Nephron (organoid): ENCODE data around the gene MYZAP.
A peak's percentile ranks its signal among the peaks of the same experiment; 100 is the strongest.

ENCODE experiments used
- H3K27ac Mint-ChIP-seq, 3 experiments: 2 replicates each; pipeline ENCODE4 v1.8.0; 2020; ENCODE audit warnings: mixed read lengths in 3 of 3, mild to moderate bottlenecking in 2 of 3, moderate library complexity in 1 of 3
- H3K27me3 Mint-ChIP-seq: 2 replicates; pipeline ENCODE4 v1.8.0; 2021; ENCODE audit warnings: low read depth, mild to moderate bottlenecking, moderate library complexity, mixed read lengths
- H3K36me3 Mint-ChIP-seq: 2 replicates; pipeline ENCODE4 v1.8.0; 2020; ENCODE audit warnings: low read depth, mixed read lengths
- H3K4me1 Mint-ChIP-seq: 2 replicates; pipeline ENCODE4 v1.8.0; 2020; ENCODE audit warnings: mixed read lengths
- H3K4me3 Mint-ChIP-seq, 3 experiments: 2 replicates each; pipeline ENCODE4 v1.8.0; 2020; ENCODE audit warnings: mild to moderate bottlenecking in 3 of 3, mixed read lengths in 3 of 3, moderate library complexity in 2 of 3
- H3K9me3 Mint-ChIP-seq: 2 replicates; pipeline ENCODE4 v1.8.0; 2020; ENCODE audit warnings: mixed read lengths
- TF ChIP-seq, protein P1 (sequence below), 3 experiments: fragments of 200-600 bp; sonication (generic); IDR thresholded peaks; one replicate each; pipeline ENCODE4 v1.5.0; 2021; ENCODE audit warnings: antibody characterized with exemption in 3 of 3; ENCODE audit not compliant: unreplicated experiment in 3 of 3

MYZAP gene

GRCh38 chr15:57557810-57558209, 33.9 kb upstream of the MYZAP start:
- no peak overlapping the region for H3K4me3 Mint-ChIP-seq
- TF ChIP-seq, protein P1, sequence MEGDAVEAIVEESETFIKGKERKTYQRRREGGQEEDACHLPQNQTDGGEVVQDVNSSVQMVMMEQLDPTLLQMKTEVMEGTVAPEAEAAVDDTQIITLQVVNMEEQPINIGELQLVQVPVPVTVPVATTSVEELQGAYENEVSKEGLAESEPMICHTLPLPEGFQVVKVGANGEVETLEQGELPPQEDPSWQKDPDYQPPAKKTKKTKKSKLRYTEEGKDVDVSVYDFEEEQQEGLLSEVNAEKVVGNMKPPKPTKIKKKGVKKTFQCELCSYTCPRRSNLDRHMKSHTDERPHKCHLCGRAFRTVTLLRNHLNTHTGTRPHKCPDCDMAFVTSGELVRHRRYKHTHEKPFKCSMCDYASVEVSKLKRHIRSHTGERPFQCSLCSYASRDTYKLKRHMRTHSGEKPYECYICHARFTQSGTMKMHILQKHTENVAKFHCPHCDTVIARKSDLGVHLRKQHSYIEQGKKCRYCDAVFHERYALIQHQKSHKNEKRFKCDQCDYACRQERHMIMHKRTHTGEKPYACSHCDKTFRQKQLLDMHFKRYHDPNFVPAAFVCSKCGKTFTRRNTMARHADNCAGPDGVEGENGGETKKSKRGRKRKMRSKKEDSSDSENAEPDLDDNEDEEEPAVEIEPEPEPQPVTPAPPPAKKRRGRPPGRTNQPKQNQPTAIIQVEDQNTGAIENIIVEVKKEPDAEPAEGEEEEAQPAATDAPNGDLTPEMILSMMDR (IDR thresholded peaks at IDR 0.05; ENCODE audit: unreplicated experiment in 3 of 3) = no peak
- H3K9me3 Mint-ChIP-seq = no peaks in the 10 kb centered on the region

GRCh38 chr15:57559875-57560274, 31.8 kb upstream of the MYZAP start:
- no peak overlapping the region for H3K4me3 Mint-ChIP-seq
- H3K4me1 Mint-ChIP-seq = peaks cover 28% of the 10 kb centered on the region
- H3K27ac Mint-ChIP-seq = no peak overlapping the region
- no peaks in the 10 kb centered on the region for H3K36me3 Mint-ChIP-seq
- H3K9me3 Mint-ChIP-seq = no peaks in the 10 kb centered on the region
- TF ChIP-seq, protein P1 (IDR thresholded peaks at IDR 0.05; ENCODE audit: unreplicated experiment in 3 of 3) = peak; percentile 77 to 84 (median 82)
- peaks cover 13% of the 10 kb centered on the region for H3K27me3 Mint-ChIP-seq

More at GRCh38 chr15:57557810-57558209, 33.9 kb upstream of the MYZAP start:
- H3K4me1 Mint-ChIP-seq = peaks cover 49% of the 10 kb centered on the region
- peak overlapping the region in 1 of 3 experiments; percentile 16 for H3K27ac Mint-ChIP-seq
- no peaks in the 10 kb centered on the region for H3K36me3 Mint-ChIP-seq
- H3K27me3 Mint-ChIP-seq = peaks cover 9% of the 10 kb centered on the region

- Mint-ChIP-seq H3K4me1 (peaks cover 15% of the 10 kb centered on the region), H3K27me3 (peaks cover 13% of the 10 kb centered on the region), H3K9me3 (no peaks in the 10 kb centered on the region), H3K27ac (peak overlapping the region; percentile 3 to 67 (median 66)), H3K4me3 (no peak overlapping the region), H3K36me3 (no peaks in the 10 kb centered on the region)
- TF ChIP-seq, protein P1 (IDR thresholded peaks at IDR 0.05; ENCODE audit: unreplicated experiment in 3 of 3) = peak; percentile 86 to 93 (median 89)
These were observed 30.5 kb upstream of the MYZAP start for GRCh38 chr15:57561041-57561711.

DNA sequence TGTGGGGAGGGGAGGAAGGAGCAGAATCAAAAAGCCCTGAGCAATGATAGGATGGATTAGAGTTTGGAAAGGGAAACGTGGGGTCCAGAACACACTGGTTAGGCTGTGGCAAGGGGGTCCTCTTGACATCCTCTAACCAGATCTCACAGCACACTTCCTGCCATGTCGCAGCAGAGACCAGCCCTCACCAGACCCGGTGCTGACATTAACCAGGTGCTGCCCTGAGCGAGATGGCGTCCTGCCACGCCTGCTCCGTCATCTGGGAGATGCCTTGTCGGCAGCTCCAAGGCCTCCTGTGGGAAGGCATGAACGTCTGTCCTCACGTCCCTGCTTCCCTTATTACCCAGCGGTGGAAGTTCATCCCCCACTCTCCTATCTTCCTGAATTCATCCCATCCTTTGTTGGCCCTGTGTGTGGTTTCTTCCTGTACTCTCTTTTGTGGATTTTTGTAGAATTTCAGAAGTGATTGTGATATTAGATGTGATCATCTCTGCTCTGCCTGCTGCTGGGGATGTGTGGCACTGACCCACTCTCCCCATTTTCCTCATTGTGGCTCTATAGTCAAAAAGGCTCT, 29.4 kb upstream of the MYZAP start:
- H3K27ac Mint-ChIP-seq = peak overlapping the region in 2 of 3 experiments; percentile 7 to 66
- TF ChIP-seq, protein P1 (IDR thresholded peaks at IDR 0.05; ENCODE audit: unreplicated experiment in 3 of 3) = no peak
- no peaks in the 10 kb centered on the region for H3K9me3 Mint-ChIP-seq
- peaks cover 14% of the 10 kb centered on the region for H3K4me1 Mint-ChIP-seq
- H3K36me3 Mint-ChIP-seq = no peaks in the 10 kb centered on the region
- H3K4me3 Mint-ChIP-seq = no peak overlapping the region
- H3K27me3 Mint-ChIP-seq = peaks cover 13% of the 10 kb centered on the region

DNA sequence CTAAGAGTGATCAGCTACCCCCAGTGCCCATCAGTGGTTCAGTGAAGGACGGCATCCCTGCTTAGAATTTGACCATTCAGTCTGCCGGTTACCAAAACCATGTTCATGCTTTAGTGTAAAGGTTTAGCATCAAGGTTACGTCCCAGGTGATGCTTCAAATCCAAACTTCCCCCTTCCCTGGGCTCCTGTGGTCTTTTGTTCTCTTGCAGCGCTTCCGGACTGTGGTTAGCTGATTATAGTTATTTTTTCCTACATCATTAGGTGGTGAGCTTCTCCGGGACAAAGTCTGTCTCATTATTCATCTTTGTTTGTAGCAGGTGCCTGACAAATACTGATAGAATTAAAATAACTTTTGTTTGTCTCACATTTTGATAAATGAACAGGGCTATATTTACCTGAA, 28.3 kb upstream of the MYZAP start:
- Mint-ChIP-seq H3K36me3 (no peaks in the 10 kb centered on the region), H3K9me3 (no peaks in the 10 kb centered on the region), H3K27me3 (peaks cover 13% of the 10 kb centered on the region), H3K27ac (no peak overlapping the region), H3K4me1 (peaks cover 14% of the 10 kb centered on the region), H3K4me3 (no peak overlapping the region)
- TF ChIP-seq, protein P1 (IDR thresholded peaks at IDR 0.05; ENCODE audit: unreplicated experiment in 3 of 3) = no peak

DNA sequence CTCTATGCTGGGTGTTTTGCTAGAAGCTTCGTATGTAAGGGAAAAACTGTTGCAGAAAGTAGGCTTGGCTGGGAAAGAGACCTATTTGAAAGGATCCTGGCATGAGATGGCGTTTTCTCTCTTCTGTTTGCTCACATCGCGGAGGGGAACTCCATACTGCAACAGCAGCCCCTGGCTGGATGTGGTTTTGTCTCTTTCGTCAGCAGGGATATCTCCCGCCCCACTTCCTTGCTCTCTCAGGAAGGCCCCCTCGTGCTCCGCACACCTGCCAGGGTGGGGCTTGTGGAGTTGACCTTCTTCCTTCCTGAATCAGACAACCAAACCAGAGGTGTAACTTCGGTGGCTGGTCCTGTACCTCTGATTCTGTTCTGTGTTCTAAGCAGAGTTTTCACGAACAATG, 26.4 kb upstream of the MYZAP start:
- Mint-ChIP-seq H3K4me1 (peaks cover 8% of the 10 kb centered on the region), H3K36me3 (no peaks in the 10 kb centered on the region), H3K9me3 (no peaks in the 10 kb centered on the region), H3K27ac (no peak overlapping the region), H3K27me3 (peaks cover 11% of the 10 kb centered on the region), H3K4me3 (no peak overlapping the region)
- TF ChIP-seq, protein P1 (IDR thresholded peaks at IDR 0.05; ENCODE audit: unreplicated experiment in 3 of 3) = no peak
